GM20000 (cell line): ENCODE data around the gene RAD52.

Source experiments
- DNase-seq: peaks from one replicate; pipeline ENCODE4 v3.0.0; 2012; ENCODE audit warnings: low spot score
- TF ChIP-seq, protein P1 (sequence below): IDR thresholded peaks from 2 replicates; pipeline ENCODE4 v1.5.1; 2012; ENCODE audit warnings: mild to moderate bottlenecking, control low read depth; ENCODE audit errors: extremely low read depth, missing control alignments

The RAD52 gene

DNA sequence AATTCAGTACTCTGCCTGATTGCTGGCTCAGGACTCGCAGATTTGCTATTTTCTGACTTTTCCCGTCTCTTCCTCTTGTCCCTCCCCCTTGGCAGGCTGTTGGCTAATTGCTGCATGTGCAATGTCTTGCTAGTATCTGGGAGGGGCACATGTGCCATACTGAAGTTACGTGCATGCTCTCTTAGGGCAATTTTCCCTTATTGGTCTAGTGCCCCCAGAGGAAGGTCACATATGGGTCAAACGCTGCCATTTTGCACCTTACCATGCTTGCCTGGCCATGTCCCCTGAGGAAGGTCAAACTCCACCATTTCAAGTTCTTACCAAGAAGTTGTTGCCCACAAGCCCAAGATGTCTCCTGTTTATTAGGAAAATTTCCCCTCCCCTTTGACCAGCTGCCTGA is 27.7 kb upstream of the RAD52 start:
- TF ChIP-seq, protein P1, sequence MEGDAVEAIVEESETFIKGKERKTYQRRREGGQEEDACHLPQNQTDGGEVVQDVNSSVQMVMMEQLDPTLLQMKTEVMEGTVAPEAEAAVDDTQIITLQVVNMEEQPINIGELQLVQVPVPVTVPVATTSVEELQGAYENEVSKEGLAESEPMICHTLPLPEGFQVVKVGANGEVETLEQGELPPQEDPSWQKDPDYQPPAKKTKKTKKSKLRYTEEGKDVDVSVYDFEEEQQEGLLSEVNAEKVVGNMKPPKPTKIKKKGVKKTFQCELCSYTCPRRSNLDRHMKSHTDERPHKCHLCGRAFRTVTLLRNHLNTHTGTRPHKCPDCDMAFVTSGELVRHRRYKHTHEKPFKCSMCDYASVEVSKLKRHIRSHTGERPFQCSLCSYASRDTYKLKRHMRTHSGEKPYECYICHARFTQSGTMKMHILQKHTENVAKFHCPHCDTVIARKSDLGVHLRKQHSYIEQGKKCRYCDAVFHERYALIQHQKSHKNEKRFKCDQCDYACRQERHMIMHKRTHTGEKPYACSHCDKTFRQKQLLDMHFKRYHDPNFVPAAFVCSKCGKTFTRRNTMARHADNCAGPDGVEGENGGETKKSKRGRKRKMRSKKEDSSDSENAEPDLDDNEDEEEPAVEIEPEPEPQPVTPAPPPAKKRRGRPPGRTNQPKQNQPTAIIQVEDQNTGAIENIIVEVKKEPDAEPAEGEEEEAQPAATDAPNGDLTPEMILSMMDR: no peak
- DNase-seq: no peak

DNA sequence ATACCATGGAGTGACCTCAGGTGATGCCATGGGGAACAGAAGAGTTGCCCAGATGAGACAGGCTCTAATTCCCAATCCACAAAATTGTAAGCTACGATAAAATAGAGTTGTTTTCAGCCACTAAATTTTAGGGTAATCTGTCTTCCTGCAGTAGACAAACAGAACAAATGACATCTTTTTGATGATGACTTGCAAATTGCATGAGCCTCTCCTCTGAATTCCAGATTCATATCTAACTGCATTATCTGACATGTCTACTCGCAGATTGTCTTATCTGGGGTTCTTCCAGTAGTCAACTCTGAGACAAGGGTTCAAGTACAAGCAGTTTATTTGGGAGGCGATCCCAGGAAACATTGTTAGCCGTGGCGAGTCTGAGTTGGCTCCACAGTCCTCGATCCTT is 27.1 kb upstream of the RAD52 start:
- no peak for DNase-seq
- TF ChIP-seq, protein P1: no peak

DNA sequence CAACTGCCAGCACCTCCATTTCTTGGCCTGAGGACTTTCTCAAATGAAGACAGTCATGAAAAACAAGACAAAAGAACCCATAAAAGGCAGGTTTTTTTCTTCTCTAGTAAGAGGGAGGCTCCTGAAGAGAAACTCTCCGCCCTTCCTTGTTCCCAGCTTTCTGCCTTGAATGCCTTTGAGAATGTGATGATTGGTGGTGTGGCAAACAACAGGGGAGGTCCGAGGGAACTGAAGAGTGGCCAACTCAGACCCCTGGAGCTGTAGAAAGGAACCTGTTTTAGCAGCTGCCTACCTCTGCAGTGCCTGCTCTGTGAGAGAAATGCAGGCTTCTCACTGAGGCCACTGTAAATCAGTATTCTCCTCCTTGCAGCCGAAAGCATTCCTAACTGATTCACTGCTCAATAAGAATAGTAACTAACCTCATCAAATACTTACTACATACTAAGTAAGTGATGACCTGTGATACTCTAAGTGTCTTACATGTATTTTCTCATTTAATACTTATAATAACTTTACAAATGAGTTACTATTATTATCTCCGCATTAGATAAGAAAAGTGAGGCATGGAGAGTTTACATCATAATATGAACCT is 24.9 kb upstream of the RAD52 start:
- no peak for DNase-seq
- TF ChIP-seq, protein P1: no peak

DNA sequence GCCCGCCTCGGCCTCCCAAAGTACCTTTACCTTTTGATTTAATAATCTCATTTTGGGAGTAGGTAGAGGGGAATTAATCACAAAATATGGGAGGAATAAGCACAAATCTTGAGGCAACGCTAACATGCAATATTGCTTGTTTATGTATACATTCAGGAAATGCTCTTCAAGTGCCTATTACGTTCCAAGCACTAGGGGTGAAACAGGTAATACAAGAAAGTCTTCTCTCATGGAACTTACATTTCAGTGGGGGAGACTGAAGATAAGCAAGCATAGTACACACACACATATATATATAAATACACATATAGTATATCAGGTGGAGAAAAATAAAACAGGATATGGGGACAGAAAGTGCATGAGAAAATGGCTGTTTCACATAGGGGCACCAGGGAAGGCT is 22.5 kb upstream of the RAD52 start:
- no peak for DNase-seq
- TF ChIP-seq, protein P1: no peak

DNA sequence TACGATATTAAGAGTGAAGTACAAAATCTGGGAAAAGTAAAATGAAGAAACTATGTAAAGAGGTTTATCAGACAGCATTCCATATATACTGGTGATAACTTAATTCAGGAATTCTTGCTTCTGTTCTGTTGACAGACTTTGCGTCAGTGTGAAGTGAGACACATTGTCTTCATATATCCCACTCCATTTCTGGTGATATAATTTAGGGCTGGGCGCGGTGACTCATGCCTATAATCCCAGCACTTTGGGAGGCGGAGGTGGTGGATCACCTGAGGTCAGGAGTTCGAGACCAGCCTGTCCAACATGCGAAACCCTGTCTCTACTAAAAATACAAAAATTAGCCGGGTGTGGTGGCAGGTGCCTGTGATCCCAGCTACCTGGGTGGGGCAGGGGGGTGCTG is 20.3 kb upstream of the RAD52 start:
- TF ChIP-seq, protein P1: no peak
- DNase-seq: no peak

DNA sequence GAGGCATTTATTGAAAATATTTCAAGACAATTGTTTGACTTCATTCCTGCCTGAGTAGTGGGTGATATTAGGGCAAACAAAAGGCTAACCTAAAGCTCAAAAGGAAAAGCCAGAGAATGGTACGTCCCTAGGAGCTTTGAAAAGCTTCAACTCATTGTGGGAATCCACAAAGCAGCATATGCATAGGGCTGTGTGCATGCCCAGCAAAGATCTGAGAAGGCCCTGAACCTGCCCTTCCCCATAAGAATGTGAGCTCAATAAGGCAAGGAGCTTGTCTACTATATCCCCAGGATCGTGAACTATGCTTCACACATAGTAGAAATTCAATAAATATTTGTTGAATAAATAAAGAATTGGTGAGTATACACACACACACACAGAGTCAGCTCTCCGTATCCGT is 19.1 kb upstream of the RAD52 start:
- DNase-seq: no peak
- TF ChIP-seq, protein P1: no peak

DNA sequence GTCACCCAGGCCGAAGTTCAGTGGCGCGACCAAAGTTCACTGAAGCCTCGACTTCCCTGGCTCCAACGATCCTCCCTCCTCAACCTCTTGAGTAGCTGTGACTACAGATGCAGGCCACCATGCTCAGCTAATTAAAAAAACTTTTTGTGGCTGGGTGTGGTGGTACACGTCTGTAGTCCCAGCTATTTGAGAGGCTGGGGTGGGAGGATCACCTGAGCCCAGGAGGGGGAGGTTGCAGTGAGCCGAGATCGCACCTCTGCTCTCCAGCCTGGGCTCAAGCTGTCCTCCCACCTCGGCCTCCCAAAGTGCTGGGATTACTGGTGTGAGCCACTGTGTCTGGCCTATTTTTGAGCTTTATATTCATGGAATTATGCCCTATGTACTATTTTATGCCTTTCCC is 18.1 kb upstream of the RAD52 start:
- TF ChIP-seq, protein P1: no peak
- no peak for DNase-seq
